RWPE2 (cell line): ENCODE measurements around the gene LMX1B.
A peak's percentile ranks its signal among the peaks of the same experiment; 100 is the strongest.

Source experiments
- ATAC-seq: fragments of 200-7000 bp; cut with Tn5 transposase; 3 replicates; pipeline ENCODE4 v1.9.1; 2021; ENCODE audit warnings: low read depth
- DNase-seq: peaks from one replicate; pipeline ENCODE4 v3.0.0-alpha.2; 2020; ENCODE audit warnings: low spot score
- H3K27ac ChIP-seq: fragments of 450-650 bp; 2 replicates; pipeline ENCODE4 v1.5.1; 2017; ENCODE audit warnings: mild to moderate bottlenecking; ENCODE audit not compliant: poor library complexity, severe bottlenecking
- H3K27me3 ChIP-seq: fragments of 250-450 bp; sonication (Bioruptor Pico); 2 replicates; pipeline ENCODE4 v1.5.1; 2021; ENCODE audit warnings: mild to moderate bottlenecking, moderate library complexity; ENCODE audit not compliant: insufficient read depth, poor library complexity, severe bottlenecking
- H3K36me3 ChIP-seq: fragments of 250-450 bp; sonication (Bioruptor Pico); 2 replicates; pipeline ENCODE4 v1.5.1; 2020; ENCODE audit warnings: low read depth, mild to moderate bottlenecking, moderate library complexity
- H3K4me1 ChIP-seq: fragments of 250-450 bp; sonication (Bioruptor Pico); 2 replicates; pipeline ENCODE4 v1.5.1; 2021; ENCODE audit warnings: mild to moderate bottlenecking, moderate library complexity; ENCODE audit not compliant: insufficient read depth, poor library complexity, severe bottlenecking
- H3K4me3 ChIP-seq: fragments of 250-450 bp; sonication (Bioruptor Pico); 2 replicates; pipeline ENCODE4 v1.5.1; 2021; ENCODE audit warnings: mild to moderate bottlenecking, moderate library complexity; ENCODE audit not compliant: severe bottlenecking
- H3K9me3 ChIP-seq: fragments of 250-450 bp; sonication (Bioruptor Pico); 2 replicates; pipeline ENCODE4 v1.5.1; 2021; ENCODE audit warnings: mild to moderate bottlenecking, moderate library complexity; ENCODE audit not compliant: severe bottlenecking
- TF ChIP-seq, protein P1 (sequence below): fragments of 450-650 bp; IDR thresholded peaks from one replicate; pipeline ENCODE4 v1.5.1; 2017; ENCODE audit warnings: mild to moderate bottlenecking, moderate library complexity; ENCODE audit not compliant: poor library complexity, severe bottlenecking

The LMX1B gene

DNA sequence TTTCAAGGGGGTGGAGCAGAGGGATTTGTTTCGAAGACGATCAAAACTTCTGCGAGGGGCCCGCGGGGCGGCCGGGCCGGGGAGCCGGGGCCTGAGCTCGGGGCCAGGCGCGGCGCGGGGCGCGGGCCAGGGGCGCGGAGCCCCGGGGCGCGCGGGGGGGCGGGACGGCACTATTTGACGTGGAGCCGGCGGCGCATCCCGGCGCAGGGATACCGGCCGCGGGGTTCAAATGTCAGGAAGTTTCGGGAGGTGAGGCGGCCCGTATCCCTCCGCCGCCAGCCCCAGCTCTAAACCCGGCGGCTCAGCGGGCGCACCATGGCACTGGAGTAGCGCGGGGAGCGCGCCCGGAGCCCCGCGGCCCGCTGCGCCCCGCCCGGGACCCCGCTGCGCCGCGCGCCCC is at the start of gene LMX1B:
Gene LMX1B (plus strand): TSS at position 278 of the 400 bp plus-strand sequence. CDS start 522 bp downstream, outside the sequence.
- peaks cover 82% of the 10 kb centered on the region for H3K27me3 ChIP-seq
- ATAC-seq (no peak), DNase-seq (peak; percentile 46)
- H3K9me3 ChIP-seq, result no peaks in the 10 kb centered on the region
- H3K36me3 ChIP-seq, result no peaks in the 10 kb centered on the region
- peak within 1 kb of the TSS; percentile 27 for H3K4me3 ChIP-seq
- no peaks in the 10 kb centered on the region for H3K4me1 ChIP-seq
- no peak within 1 kb of the TSS for H3K27ac ChIP-seq
- TF ChIP-seq, protein P1, sequence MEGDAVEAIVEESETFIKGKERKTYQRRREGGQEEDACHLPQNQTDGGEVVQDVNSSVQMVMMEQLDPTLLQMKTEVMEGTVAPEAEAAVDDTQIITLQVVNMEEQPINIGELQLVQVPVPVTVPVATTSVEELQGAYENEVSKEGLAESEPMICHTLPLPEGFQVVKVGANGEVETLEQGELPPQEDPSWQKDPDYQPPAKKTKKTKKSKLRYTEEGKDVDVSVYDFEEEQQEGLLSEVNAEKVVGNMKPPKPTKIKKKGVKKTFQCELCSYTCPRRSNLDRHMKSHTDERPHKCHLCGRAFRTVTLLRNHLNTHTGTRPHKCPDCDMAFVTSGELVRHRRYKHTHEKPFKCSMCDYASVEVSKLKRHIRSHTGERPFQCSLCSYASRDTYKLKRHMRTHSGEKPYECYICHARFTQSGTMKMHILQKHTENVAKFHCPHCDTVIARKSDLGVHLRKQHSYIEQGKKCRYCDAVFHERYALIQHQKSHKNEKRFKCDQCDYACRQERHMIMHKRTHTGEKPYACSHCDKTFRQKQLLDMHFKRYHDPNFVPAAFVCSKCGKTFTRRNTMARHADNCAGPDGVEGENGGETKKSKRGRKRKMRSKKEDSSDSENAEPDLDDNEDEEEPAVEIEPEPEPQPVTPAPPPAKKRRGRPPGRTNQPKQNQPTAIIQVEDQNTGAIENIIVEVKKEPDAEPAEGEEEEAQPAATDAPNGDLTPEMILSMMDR, result no peak

DNA sequence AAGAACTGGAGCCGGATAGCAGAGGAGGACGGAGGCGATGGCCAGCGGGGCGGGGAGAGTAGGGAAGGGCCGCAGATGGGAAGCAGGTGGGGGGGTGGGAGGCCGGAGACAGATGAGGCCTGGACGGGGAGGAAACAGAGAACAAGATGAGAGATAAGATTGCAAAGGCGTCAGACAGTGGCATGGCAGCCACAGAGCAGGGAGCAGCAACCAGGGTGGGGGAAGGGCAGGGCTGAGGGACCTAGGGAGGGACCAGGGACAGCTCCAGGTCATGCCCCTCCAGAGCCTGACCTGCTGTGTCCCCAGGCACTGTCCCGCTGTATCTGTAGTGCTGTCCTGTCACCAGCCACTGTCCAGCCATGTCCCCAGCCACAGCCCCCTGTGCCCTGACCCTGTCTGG is 49.6 kb upstream of the LMX1B start:
- H3K36me3 ChIP-seq, result no peaks in the 10 kb centered on the region
- H3K4me1 ChIP-seq, result peaks cover 3% of the 10 kb centered on the region
- H3K27ac ChIP-seq, result no peak overlapping the region
- TF ChIP-seq, protein P1, result no peak
- DNase-seq (no peak), ATAC-seq (no peak)
- peaks cover 8% of the 10 kb centered on the region for H3K27me3 ChIP-seq
- H3K4me3 ChIP-seq, result no peak overlapping the region
- no peaks in the 10 kb centered on the region for H3K9me3 ChIP-seq

DNA sequence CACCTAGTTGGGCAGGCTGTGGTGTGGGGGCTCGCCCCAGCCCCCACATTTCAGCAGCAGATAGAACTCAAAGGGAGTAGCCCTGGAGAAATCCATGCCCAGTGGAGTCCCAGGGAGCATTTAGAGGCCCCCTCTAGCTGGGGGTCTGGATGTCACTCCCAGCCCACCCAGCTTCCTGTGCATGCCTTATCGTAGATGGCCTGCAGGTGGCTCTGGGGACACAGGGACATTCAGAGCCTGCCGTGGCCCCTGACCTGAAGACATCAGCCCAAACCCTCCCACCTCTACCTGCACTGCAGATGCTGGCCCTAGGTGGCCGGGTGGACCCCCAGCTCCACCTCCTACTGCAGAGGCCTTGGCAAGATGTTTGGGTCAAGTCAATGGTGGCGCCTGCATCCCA is 49.0 kb upstream of the LMX1B start:
- ATAC-seq, result no peak
- H3K9me3 ChIP-seq, result no peaks in the 10 kb centered on the region
- H3K27me3 ChIP-seq, result peaks cover 8% of the 10 kb centered on the region
- TF ChIP-seq, protein P1, result no peak
- H3K36me3 ChIP-seq, result no peaks in the 10 kb centered on the region
- H3K4me3 ChIP-seq, result no peak overlapping the region
- peaks cover 3% of the 10 kb centered on the region for H3K4me1 ChIP-seq
- no peak overlapping the region for H3K27ac ChIP-seq
- no peak for DNase-seq

DNA sequence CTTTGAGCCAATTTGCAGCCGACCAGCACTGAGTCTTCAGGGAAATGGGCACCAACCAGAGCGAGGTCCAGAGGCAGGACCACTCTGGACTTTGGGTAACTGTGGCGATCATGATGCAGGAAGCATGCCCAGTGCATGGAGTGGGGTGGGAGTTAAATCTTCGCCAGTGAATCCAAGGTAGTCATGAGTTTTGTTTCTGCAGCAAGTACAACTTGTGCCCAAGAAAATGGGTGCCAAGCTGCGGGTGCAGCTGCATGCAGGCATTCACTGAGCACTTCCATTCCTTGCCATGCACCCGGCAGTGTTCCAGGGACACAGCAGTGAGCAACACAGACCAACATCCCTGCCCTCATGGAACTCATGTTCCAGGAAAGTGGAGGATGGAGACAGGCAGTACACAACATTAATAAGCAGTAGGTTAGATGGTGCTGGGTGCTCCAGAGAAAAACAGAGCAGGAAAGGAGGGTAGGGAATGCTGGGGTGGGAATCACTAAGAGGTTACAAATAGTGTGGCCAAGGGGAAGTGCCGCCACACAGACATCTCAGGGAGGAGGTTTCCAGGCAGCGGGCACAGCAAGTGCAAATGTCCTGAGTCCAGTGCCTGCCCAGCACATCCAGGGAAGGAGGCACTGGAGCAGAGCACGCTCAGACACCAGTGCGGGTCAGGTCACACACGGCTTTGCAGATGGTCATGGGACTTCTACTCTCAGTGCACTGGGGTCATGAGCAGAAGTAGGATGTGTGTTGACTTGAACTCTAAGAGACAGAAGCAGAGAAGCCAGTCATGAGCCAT is 48.2 kb upstream of the LMX1B start:
- TF ChIP-seq, protein P1, result no peak
- Histone ChIP-seq H3K36me3 (no peaks in the 10 kb centered on the region), H3K4me3 (no peak overlapping the region), H3K27me3 (peaks cover 4% of the 10 kb centered on the region), H3K4me1 (peaks cover 3% of the 10 kb centered on the region), H3K27ac (no peak overlapping the region), H3K9me3 (no peaks in the 10 kb centered on the region)
- ATAC-seq, result no peak
- no peak for DNase-seq

DNA sequence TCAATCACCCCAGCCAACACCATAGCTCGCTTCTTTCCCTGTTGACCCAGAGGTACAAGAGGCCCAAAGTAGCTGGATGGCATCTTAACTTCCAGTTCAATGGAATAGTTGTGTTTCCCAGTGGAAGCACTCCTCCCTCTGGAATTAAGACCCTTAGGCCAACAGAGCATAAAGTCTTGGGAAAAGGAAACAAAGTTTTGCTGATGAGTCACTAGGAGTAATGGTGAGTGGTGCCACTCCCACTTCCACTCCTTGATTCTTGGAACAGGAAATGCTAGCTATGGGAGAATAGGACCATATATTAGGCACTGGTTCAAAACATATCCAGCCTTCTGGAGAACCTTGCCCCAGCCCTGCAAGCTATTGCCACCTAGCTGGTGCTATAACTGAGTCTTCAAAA is 44.7 kb upstream of the LMX1B start:
- H3K9me3 ChIP-seq, result no peaks in the 10 kb centered on the region
- H3K4me3 ChIP-seq, result no peak overlapping the region
- no peak overlapping the region for H3K27ac ChIP-seq
- peak; percentile 93 for ATAC-seq
- DNase-seq, result no peak
- no peaks in the 10 kb centered on the region for H3K27me3 ChIP-seq
- peaks cover 3% of the 10 kb centered on the region for H3K4me1 ChIP-seq
- TF ChIP-seq, protein P1, result no peak
- H3K36me3 ChIP-seq, result no peaks in the 10 kb centered on the region
